ENCODE results near the gene STK24.
"Not testable (repeated sequence)": the region's sequence is repeated elsewhere in the genome, so short reads cannot be mapped to it uniquely, and the experiment has no call there.

The STK24 gene

GRCh38 chr13:98571955-98572662 is 4.8 kb downstream of the STK24 start:
- Histone ChIP-seq H3K27me3 (ENCODE audit: low read length) (no peaks in the 10 kb centered on the region), H2AFZ (ENCODE audit: low read depth, low read length, severe bottlenecking) (no peak overlapping the region), H3K79me2 (ENCODE audit: insufficient read depth, low read length) (peaks cover 88% of the 10 kb centered on the region), H3K4me3 (ENCODE audit: insufficient read depth, low read length, poor library complexity, severe bottlenecking) (no peak overlapping the region), H3K9ac (ENCODE audit: low read length) (peak overlapping the region; percentile 4; the same call in 1 of the 2 replicates), H4K20me1 (ENCODE audit: low read depth, low read length) (peaks cover 33% of the 10 kb centered on the region), H3K9me3 (ENCODE audit: insufficient read depth, low read length) (no peaks in the 10 kb centered on the region), H3K27ac (ENCODE audit: low read depth, low read length) (no peak overlapping the region), H3K4me2 (ENCODE audit: low read depth, low read length, poor library complexity, severe bottlenecking) (peak overlapping the region; percentile 64), H3K9me2 (replicated peaks; ENCODE audit: insufficient read depth, low read length) (no peaks in the 10 kb centered on the region), H3F3A (ENCODE audit: insufficient read depth) (peaks cover 10% of the 10 kb centered on the region), H3K36me3 (ENCODE audit: low read length) (0 out of 2 replicates have a peak, but pooled peaks cover 3% of the 10 kb centered on the region)
- TF ChIP-seq CTCF (IDR thresholded peaks at IDR 0.05; ENCODE audit: insufficient read depth, low read length, poor library complexity, severe bottlenecking): no peak
- no peak for TF ChIP-seq EZH2phosphoT487 (conservative IDR thresholded peaks at IDR 0.05; ENCODE audit: low read length)

GRCh38 chr13:98570929-98571372 is 6.0 kb downstream of the STK24 start:
- Histone ChIP-seq H3K4me3 (ENCODE audit: insufficient read depth, low read length, poor library complexity, severe bottlenecking) (peak overlapping the region; percentile 27), H3K79me2 (ENCODE audit: insufficient read depth, low read length) (peaks cover 97% of the 10 kb centered on the region), H4K20me1 (ENCODE audit: low read depth, low read length) (peaks cover 37% of the 10 kb centered on the region), H3K4me2 (ENCODE audit: low read depth, low read length, poor library complexity, severe bottlenecking) (peak overlapping the region; percentile 64), H3K27me3 (ENCODE audit: low read length) (no peaks in the 10 kb centered on the region), H3K27ac (ENCODE audit: low read depth, low read length) (no peak overlapping the region), H3F3A (ENCODE audit: insufficient read depth) (peaks cover 10% of the 10 kb centered on the region), H3K9ac (ENCODE audit: low read length) (no peak overlapping the region; the same call in 1 of the 2 replicates), H3K9me2 (replicated peaks; ENCODE audit: insufficient read depth, low read length) (no peaks in the 10 kb centered on the region), H3K9me3 (ENCODE audit: insufficient read depth, low read length) (no peaks in the 10 kb centered on the region), H3K36me3 (ENCODE audit: low read length) (0 out of 2 replicates have a peak, but pooled peaks cover 3% of the 10 kb centered on the region), H2AFZ (ENCODE audit: low read depth, low read length, severe bottlenecking) (no peak overlapping the region)
- no peak for TF ChIP-seq CTCF (IDR thresholded peaks at IDR 0.05; ENCODE audit: insufficient read depth, low read length, poor library complexity, severe bottlenecking)
- no peak for TF ChIP-seq EZH2phosphoT487 (conservative IDR thresholded peaks at IDR 0.05; ENCODE audit: low read length)

- H2AFZ ChIP-seq (ENCODE audit: low read depth, low read length, severe bottlenecking); H3K4me2 ChIP-seq (ENCODE audit: low read depth, low read length, poor library complexity, severe bottlenecking); H3K9ac ChIP-seq (ENCODE audit: low read length); H3K36me3 ChIP-seq (ENCODE audit: low read length); H3K9me2 ChIP-seq (replicated peaks; ENCODE audit: insufficient read depth, low read length); H3K4me3 ChIP-seq (ENCODE audit: insufficient read depth, low read length, poor library complexity, severe bottlenecking); H3K27me3 ChIP-seq (ENCODE audit: low read length); H3K9me3 ChIP-seq (ENCODE audit: insufficient read depth, low read length); H3K27ac ChIP-seq (ENCODE audit: low read depth, low read length); H3F3A ChIP-seq (ENCODE audit: insufficient read depth): not testable (repeated sequence)
- peaks cover 26% of the 10 kb centered on the region for H4K20me1 ChIP-seq (ENCODE audit: low read depth, low read length)
- H3K79me2 ChIP-seq (ENCODE audit: insufficient read depth, low read length): peaks cover 96% of the 10 kb centered on the region
These were observed 7.2 kb downstream of the STK24 start for GRCh38 chr13:98569494-98570367.

Data from SU-DHL-6 (cell line).